NCI-H510A treated with DMSO at 0.1 percent for 48 hours (cell line): ENCODE results near the gene STKLD1.

Experiments used
- DNase-seq: peaks from one replicate; lab custom pipeline; 2025; lab: John Stamatoyannopoulos, UW

STKLD1 gene

GRCh38 chr9:133345596-133345995 is 30.6 kb upstream of the STKLD1 start:
- no peak for DNase-seq

- no peak for DNase-seq
Observed at GRCh38 chr9:133346021-133346785, 30.0 kb upstream of the STKLD1 start.

DNA sequence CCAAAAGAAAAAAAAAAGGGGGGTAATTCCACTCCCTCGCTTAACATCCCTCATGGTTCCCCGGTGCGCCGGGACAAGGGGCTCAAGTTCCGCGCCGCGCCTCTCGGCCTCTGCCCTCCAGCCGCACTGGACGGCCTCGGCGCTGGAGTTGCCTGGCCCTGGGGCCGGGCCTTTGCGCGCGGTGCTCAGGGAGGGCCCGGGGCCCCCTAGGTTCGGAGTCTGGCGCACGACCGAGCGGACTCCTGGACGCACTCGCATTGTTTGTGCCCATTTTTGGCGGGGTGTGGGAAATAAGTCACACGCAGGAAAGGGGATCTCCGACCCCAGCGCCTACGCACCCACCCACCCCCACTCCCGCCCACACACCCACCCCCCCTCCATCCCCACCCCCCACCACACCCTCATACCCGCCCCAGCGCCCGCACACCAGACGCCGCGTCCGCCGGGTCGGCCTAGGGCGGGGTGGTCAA is 28.6 kb upstream of the STKLD1 start:
- no peak for DNase-seq

- peak; percentile 96 for DNase-seq
Observed at GRCh38 chr9:133347985-133348717, 28.0 kb upstream of the STKLD1 start, which contains the start of the genes MED22 and RPL7A. Gene MED22 (minus strand): TSS chr9:133348131. CDS start chr9:133346662, 1,469 bp downstream. Gene RPL7A (plus strand): TSS chr9:133348218. CDS start chr9:133348244, 26 bp downstream.

DNA sequence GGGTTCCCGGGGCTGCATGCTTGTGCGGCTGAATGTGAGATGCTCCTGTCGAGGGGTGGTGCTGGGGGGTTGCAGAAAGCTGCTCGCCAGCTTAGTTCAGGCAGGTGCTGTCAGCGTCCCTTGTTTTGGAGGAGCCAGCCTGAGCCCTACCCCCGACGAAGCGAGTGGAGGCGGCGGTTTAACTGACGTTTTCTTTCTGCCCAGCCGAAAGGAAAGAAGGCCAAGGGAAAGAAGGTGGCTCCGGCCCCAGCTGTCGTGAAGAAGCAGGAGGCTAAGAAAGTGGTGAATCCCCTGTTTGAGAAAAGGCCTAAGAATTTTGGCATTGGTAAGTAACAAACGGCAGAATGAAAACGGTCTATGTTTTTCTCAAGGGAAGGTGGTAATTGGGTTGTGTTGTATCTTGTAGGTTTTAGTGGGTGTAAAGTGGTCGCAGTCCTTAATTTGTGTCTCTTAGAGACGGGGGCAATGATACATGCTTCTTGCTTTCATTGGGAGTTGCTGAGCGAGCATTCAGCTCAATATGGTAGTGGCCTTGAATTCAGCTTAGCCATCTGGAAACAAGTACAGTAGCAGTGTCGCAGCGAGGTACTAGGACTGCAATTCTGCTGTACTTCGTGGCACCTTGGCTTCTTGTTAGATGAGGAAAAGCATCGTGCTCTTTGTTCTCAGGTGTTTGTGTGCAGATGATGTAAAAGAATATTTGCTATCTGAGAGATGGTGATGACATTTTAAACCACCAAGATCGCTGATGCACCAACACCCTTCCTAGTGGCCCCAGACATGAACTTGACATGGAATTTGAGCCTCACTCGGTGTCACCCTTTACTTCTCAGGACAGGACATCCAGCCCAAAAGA is 27.2 kb upstream of the STKLD1 start:
- DNase-seq: no peak

GRCh38 chr9:133349965-133350616 is 26.1 kb upstream of the STKLD1 start:
- no peak for DNase-seq

DNA sequence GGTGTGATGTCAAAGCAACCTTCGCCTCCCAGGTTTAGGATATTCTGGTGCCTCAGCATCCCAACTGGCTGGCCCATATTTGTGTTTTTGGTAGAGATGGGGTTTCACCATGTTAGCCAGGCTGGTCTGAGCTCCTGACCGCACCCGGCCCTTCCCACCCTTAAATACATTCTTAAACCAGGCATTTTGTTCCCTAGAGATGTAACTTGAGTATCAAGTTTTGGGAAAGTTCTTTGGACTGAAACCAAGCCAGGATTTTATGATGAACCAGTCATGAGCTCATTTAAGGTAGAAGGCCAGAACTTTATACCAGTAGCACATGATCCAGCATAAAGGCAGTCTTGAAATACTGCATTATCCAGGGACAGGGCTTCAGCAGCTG is 24.6 kb upstream of the STKLD1 start:
- DNase-seq: no peak

DNA sequence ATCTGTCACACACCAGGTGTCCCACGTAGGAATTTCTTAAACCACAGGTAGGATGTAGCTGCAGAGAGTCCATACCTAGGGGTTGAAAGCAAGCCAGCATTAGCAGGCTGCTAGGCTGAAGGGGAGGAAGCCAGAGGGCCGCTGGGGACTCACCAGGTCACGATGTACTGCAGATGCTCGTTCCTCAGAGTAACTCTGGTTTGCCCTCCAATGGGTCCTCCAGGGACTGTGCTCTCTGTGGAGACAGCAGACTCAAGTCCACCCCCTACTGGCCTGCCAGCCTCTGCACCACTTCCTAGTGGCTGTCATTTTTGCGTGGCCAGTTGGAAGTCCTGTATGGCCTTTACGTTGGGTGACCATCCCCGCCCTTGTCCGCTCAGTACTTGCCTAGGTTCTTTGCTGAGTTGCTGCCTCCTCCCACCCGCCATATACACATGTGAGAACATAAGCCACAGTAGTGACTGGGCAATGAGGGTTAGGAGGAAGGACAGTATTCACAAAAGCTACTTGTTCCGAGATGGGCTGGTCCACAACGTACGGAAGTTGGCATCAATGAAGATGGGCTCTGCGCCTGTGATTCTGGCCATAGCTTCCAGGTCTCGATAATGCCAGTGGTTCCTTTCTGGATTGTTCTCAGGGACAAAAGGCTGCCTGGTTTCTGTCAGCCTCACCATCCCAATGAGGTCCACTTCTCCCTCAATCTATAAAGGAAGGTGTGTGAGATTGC is 24.1 kb upstream of the STKLD1 start:
- peak; percentile 28 for DNase-seq

DNA sequence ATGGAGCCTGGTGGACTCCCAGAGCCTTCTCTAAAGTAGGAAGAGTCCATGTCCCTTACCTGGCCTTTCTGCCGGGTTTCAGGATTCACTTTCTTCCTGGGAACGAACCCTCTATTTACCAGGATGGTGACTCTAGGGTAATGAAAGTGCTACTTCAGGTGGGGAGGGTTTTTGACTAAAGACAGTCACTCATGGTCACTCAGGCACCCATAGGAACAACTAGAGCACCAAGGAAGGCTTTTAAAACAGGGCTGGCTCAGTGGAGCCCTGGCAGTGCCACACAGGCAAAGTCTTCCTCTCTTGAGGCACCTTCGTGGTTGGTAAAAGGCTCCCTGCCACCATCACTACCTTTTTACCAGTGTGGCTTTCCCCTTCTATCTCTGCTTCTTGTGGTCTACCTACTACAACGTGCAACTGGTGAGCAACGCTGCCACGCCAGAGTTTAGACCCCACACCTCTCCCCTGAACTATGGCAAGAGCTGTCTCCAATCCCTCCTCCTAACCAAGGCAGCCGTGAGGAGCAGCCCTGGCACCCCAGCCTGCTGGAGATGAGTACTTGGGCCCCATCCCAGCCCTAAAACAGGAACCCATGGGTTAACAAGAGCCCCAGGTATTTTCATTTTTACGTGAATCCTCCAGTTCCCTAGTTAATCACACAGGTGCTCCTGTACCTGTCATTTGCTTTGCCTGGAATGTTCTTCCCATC is 23.4 kb upstream of the STKLD1 start:
- no peak for DNase-seq

DNA sequence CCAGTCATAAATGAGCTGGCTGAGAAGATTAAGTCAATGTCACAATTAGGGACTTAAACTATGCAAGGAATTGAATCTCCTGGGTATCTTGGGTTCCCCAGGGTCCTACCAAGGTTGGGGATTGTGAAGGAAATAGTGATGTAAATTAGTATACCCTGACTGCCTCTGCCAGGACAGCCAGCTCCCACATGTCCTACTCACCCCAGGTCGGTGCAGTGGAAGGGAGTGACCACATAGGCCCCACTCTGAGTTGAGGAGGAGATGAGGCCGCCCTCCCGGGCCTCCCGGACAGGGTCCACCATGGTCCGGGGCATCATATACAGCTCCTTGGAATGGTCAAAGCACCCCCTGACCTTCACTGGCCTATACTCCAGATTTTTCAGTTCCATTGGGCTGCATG is 22.6 kb upstream of the STKLD1 start:
- no peak for DNase-seq

- no peak for DNase-seq
Observed at GRCh38 chr9:133354766-133355165, 21.4 kb upstream of the STKLD1 start.

DNA sequence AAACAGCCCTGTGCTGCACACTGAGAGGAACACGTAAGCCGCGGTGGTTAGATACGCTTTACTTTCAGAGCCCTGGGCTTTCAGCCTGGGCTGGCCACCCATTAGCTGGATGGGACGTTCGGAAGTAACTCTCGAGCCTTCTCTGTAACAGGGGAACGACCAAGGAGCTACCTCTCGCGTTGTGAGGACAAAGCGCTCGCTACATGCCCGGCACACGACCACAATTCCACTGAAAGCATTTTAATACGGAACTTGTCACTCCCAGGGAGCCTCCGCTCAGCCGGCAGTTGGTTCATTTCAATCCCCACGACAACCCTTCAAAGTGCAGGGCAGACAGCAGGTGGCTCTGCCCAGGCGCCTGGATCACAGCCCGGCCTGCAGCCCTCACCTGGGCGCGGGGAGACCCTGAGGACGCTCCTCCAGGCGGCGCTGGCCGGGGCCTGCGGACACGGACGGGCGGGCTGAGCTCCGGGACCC is 20.2 kb upstream of the STKLD1 start:
- DNase-seq: no peak

GRCh38 chr9:133356391-133357091 is 19.6 kb upstream of the STKLD1 start, which contains the start of the genes SURF1 and SURF2:
Gene SURF1 (minus strand): TSS chr9:133356487. CDS start chr9:133356453, 34 bp downstream.
Gene SURF2 (plus strand): TSS chr9:133356550. CDS start chr9:133356593, 43 bp downstream.
- peak; percentile 63 for DNase-seq

GRCh38 chr9:133357656-133358055 is 18.5 kb upstream of the STKLD1 start:
- DNase-seq: no peak

- no peak for DNase-seq
Observed at GRCh38 chr9:133359399-133360175, 16.6 kb upstream of the STKLD1 start.

- no peak for DNase-seq
Observed at GRCh38 chr9:133360400-133361393, 15.5 kb upstream of the STKLD1 start.

GRCh38 chr9:133361507-133362092 is 14.6 kb upstream of the STKLD1 start:
- DNase-seq: no peak
